Endothelial cell of umbilical vein (primary cell): ENCODE results near the gene MTHFR. TPM values are rescaled to one million over a fixed set of nuclear protein-coding genes. Genes with fewer than 3 reads are reported as not detected.

ENCODE experiments used
- BruUV-seq: library from RNA; stranded (reverse); fragments of 400-500 nt; replicated peaks from 2 replicates; lab custom pipeline; 2021; lab: Mats Ljungman, UMichigan
- CTCF ChIA-PET: fragments of 300-600, 350-600 bp; sonication (Branson Sonifier 250); formaldehyde crosslinking; loops from one replicate; lab custom pipeline; 2021; ENCODE audit warnings: antibody characterized with exemption, inconsistent platforms; lab: Charles Lee
- POLR2A ChIA-PET: fragments of 300-600, 350-600 bp; sonication (Branson Sonifier 250); formaldehyde crosslinking; loops from one replicate; lab custom pipeline; 2021; ENCODE audit warnings: antibody characterized with exemption, inconsistent platforms; lab: Charles Lee
- DNase-seq: peaks from one replicate; pipeline ENCODE4 v3.0.0-alpha.2; 2011; ENCODE audit warnings: low read depth, low spot score
- FAIRE-seq: peaks from 2 replicates; lab custom pipeline; 2011; peaks lifted over from hg19 to GRCh38; lab: Jason Lieb, UNC
- H2AFZ ChIP-seq: 2 replicates; pipeline ENCODE4 v1.6.0; 2012; ENCODE audit warnings: low read depth, low read length, control low read depth, inconsistent platforms
- H3K27ac ChIP-seq: 2 replicates; pipeline ENCODE4 v1.5.1; 2011; ENCODE audit warnings: low read depth, mild to moderate bottlenecking, control low read depth, low read length, moderate library complexity; ENCODE audit not compliant: insufficient read depth
- H3K27me3 ChIP-seq, 2 experiments: 2 replicates each; pipeline versions ENCODE4 v1.6.0 to v1.6.1; 2011; ENCODE audit warnings: low read length in 2 of 2, mixed read lengths in 1 of 2; ENCODE audit not compliant: control insufficient read depth in 2 of 2, insufficient read depth in 2 of 2
- H3K36me3 ChIP-seq, 2 experiments: 2 replicates in 1 of 2; 3 replicates in 1 of 2; pipeline ENCODE4 v1.5.1; 2011; ENCODE audit warnings: low read length in 2 of 2, mild to moderate bottlenecking in 1 of 2, moderate library complexity in 1 of 2; ENCODE audit not compliant: control insufficient read depth in 2 of 2, insufficient read depth in 2 of 2; ENCODE audit errors: extremely low read depth in 1 of 2
- H3K4me1 ChIP-seq: 3 replicates; pipeline ENCODE4 v1.5.1; 2011; ENCODE audit warnings: mild to moderate bottlenecking, low read length; ENCODE audit not compliant: control insufficient read depth, insufficient read depth; ENCODE audit errors: extremely low read depth
- H3K4me2 ChIP-seq: 2 replicates; pipeline ENCODE4 v1.6.1; 2011; ENCODE audit warnings: low read length, control low read depth, mixed read lengths; ENCODE audit not compliant: insufficient read depth
- H3K4me3 ChIP-seq, 3 experiments: fragments of 200-600 bp in 1 of 3; sonication (generic), shearing (Covaris generic) in 1 of 3; replicated peaks in 1 of 3; 2 replicates each; pipeline ENCODE4 v1.5.1; 2011 to 2016; ENCODE audit warnings: control low read depth in 3 of 3, low read length in 3 of 3, mild to moderate bottlenecking in 2 of 3, inconsistent platforms in 1 of 3, low read depth in 1 of 3, moderate library complexity in 1 of 3; ENCODE audit not compliant: insufficient read depth in 1 of 3
- H3K79me2 ChIP-seq: 2 replicates; pipeline ENCODE4 v1.6.0; 2012; ENCODE audit warnings: low read length, inconsistent platforms; ENCODE audit not compliant: control insufficient read depth, insufficient read depth
- H3K9ac ChIP-seq: replicated peaks from 2 replicates; pipeline ENCODE3; 2011; ENCODE audit warnings: low read length, control low read depth; ENCODE audit not compliant: insufficient read depth; ENCODE audit errors: extremely low read depth
- H3K9me1 ChIP-seq: replicated peaks from 3 replicates; pipeline ENCODE4 v1.6.0; 2011; ENCODE audit warnings: mild to moderate bottlenecking, low read length; ENCODE audit not compliant: control insufficient read depth, insufficient read depth; ENCODE audit errors: extremely low read depth
- H3K9me3 ChIP-seq: replicated peaks from 2 replicates; pipeline ENCODE4 v1.5.1; 2012; ENCODE audit warnings: low read length, inconsistent platforms; ENCODE audit not compliant: control insufficient read depth, insufficient read depth
- H4K20me1 ChIP-seq: replicated peaks from 2 replicates; pipeline ENCODE3; 2011; ENCODE audit warnings: mild to moderate bottlenecking, low read length; ENCODE audit not compliant: control insufficient read depth, insufficient read depth; ENCODE audit errors: extremely low read depth
- EZH2 ChIP-seq: IDR thresholded peaks from 2 replicates; pipeline ENCODE4 v1.6.1; 2012; ENCODE audit warnings: borderline replicate concordance, low read depth, mild to moderate bottlenecking, moderate library complexity, low read length, inconsistent platforms; ENCODE audit not compliant: severe bottlenecking
- GATA2 ChIP-seq: IDR thresholded peaks from 2 replicates; pipeline ENCODE4 v1.7.0; 2011; ENCODE audit warnings: low read depth, mild to moderate bottlenecking, moderate library complexity, mixed read lengths, low read length; ENCODE audit not compliant: insufficient read length, insufficient read depth
- JUN ChIP-seq: IDR thresholded peaks from 2 replicates; pipeline ENCODE4 v1.6.1; 2011; ENCODE audit warnings: borderline replicate concordance, low read depth; ENCODE audit not compliant: insufficient read length, insufficient read depth
- MAX ChIP-seq: IDR thresholded peaks from 2 replicates; pipeline ENCODE4 v1.6.1; 2011; ENCODE audit not compliant: insufficient read depth, insufficient read length
- MYC ChIP-seq: IDR thresholded peaks from one replicate; pipeline ENCODE4 v1.6.1; 2011; ENCODE audit warnings: mild to moderate bottlenecking, low read depth, low read length
- POLR2A ChIP-seq: IDR thresholded peaks from 2 replicates; pipeline ENCODE4 v1.6.1; 2012; ENCODE audit warnings: low read depth, mild to moderate bottlenecking, control low read depth, low read length
- POLR2AphosphoS5 ChIP-seq: IDR thresholded peaks from 2 replicates; pipeline ENCODE4 v1.6.1; 2012; ENCODE audit warnings: low read depth, mild to moderate bottlenecking, control low read depth, low read length, moderate library complexity; ENCODE audit not compliant: insufficient read depth
- dilution Hi-C: fragments of 300-500 bp; cut with MboI; formaldehyde crosslinking; loops from one replicate; pipeline ENCODE4 v1.15.0; 2019; ENCODE audit warnings: low sequenced_read_pairs; ENCODE audit not compliant: extremely low pct_ligation_motif_present
- intact Hi-C: fragments of 100-400 bp; cut with micrococcal nuclease; formaldehyde crosslinking; loops from one replicate; pipeline ENCODE4 v1.10.0; 2022
- polyA plus RNA-seq, 4 experiments: library from polyadenylated mRNA; depleted of rRNA in 3 of 4; stranded (reverse) in 3 of 4; unstranded in 1 of 4; fragments of >200 nt; gene quantifications; 2 replicates each; pipeline versions ENCODE4 v1.2.1 to v1.2.3, GENCODE V29; 2011 to 2012; ENCODE audit warnings: missing spikeins in 1 of 4
- total RNA-seq: library from RNA; stranded (reverse); gene quantifications from 2 replicates; pipeline ENCODE4 v1.2.3, GENCODE V29; 2021
- TF ChIP-seq, protein P1 (sequence below), 2 donors: IDR thresholded peaks; 1 replicate in 1 of 2; 2 replicates in 1 of 2; pipeline ENCODE4 v1.5.1; 2011; ENCODE audit warnings: low read length in 2 of 2, mild to moderate bottlenecking in 2 of 2, moderate library complexity in 2 of 2, control low read depth in 1 of 2, inconsistent platforms in 1 of 2, low read depth in 1 of 2; ENCODE audit not compliant: insufficient read depth in 1 of 2; ENCODE audit errors: extremely low read depth in 1 of 2

Gene MTHFR
- total and polyA plus RNA-seq, 2 donors (not counting 3 experiments of a cell fraction or from before 2014, with no cell fraction given) = 13.8 to 25.3 TPM

- Histone ChIP-seq H3K27ac (no peak overlapping the region), H3K4me1 (no peaks in the 10 kb centered on the region), H2AFZ (no peak overlapping the region), H3K27me3 (peaks cover 16 to 18% of the 10 kb centered on the region in 2 experiments), H3K36me3 (no peaks in the 10 kb centered on the region), H3K4me3 (no peak overlapping the region), H3K9me1 (no peaks in the 10 kb centered on the region), H3K79me2 (no peaks in the 10 kb centered on the region), H3K4me2 (no peak overlapping the region), H4K20me1 (no peaks in the 10 kb centered on the region), H3K9me3 (no peaks in the 10 kb centered on the region), H3K9ac (no peak overlapping the region)
- FAIRE-seq (no peak), DNase-seq (no peak)
- dilution Hi-C loops (no loop called here), intact Hi-C loops (no loop called here)
- BruUV-seq = no TSS peak
- no peak for TF ChIP-seq JUN
- TF ChIP-seq, protein P1, sequence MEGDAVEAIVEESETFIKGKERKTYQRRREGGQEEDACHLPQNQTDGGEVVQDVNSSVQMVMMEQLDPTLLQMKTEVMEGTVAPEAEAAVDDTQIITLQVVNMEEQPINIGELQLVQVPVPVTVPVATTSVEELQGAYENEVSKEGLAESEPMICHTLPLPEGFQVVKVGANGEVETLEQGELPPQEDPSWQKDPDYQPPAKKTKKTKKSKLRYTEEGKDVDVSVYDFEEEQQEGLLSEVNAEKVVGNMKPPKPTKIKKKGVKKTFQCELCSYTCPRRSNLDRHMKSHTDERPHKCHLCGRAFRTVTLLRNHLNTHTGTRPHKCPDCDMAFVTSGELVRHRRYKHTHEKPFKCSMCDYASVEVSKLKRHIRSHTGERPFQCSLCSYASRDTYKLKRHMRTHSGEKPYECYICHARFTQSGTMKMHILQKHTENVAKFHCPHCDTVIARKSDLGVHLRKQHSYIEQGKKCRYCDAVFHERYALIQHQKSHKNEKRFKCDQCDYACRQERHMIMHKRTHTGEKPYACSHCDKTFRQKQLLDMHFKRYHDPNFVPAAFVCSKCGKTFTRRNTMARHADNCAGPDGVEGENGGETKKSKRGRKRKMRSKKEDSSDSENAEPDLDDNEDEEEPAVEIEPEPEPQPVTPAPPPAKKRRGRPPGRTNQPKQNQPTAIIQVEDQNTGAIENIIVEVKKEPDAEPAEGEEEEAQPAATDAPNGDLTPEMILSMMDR (IDR thresholded peaks at IDR 0.05; ENCODE audit: extremely low read depth in 1 of 2, insufficient read depth in 1 of 2, low read depth in 1 of 2, low read length in 2 of 2) = no peak
- TF ChIP-seq GATA2 = no peak
- no peak for TF ChIP-seq EZH2
- no peak for TF ChIP-seq MYC
- no peak for TF ChIP-seq POLR2A
- no peak for TF ChIP-seq POLR2AphosphoS5
- TF ChIP-seq MAX = no peak
- ChIA-PET CTCF (interaction anchor here (1.0 to 1.6 kb wide), 3 partner anchors 9 to 36 kb away, joined by 3 to 5 read pairs (median 5); no protein-coding TSS in a partner anchor), POLR2A (no interaction called here)
Measured at GRCh38 chr1:11855430-11855829, 49.7 kb upstream of the MTHFR start.
